ENCODE results near the gene ZBTB47.

ZBTB47 gene

DNA sequence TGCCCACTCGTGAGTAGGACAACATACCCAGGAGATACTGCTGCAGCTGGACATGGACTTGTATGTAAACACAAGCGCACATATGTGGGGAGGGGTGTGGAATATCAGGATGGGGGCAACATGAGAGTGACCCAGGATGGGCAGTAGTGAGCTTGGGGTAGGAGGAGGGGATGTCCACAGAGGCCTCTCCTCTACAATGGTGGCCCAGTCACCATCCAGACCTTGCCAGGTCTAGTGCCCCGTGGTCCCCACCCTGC lies 266 bp upstream of the ZBTB47 start:
- DNase-seq: no peak

DNA sequence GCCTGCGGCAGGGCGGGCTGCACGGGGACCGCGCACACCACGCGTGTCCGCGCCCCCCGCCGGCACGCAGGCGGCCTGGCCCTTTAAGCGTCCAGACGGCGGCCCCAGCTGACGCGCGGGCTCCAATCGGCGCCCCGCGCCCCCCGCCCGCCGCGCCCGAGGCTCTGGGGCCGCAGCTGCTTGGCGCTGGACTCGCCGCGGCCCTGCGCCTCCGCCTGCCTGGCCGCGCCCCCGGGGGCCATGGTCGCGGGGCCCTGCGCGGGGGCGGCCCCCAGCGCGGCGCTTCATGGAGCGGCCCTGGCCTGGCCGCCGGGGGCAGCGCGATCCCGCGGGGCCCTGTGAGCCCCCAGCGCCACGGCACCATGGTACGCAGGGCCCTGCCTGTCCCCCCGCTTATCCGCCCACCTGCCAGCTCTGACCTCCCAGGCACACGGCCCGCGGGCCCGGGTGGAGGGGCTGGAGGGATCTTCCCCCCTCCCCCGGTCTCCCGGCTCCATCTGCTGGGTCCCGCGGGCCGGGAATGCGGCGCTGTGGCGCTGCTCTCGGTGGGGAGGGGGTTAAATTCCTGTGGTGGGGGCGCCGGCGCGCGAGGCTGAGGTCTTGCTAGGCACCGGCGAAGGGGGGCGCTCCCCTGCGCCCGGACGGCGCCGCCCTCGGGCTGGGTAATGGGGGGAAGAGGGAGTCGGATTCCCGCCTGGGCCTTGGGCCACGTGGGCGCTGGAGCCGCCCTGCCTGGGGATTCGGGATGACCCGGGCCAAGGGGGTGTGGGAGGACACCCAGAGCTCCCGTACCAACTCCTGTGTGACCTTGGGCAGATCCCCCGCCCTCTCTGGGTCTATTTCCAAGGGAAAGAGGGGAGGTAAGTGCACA lies 1.1 kb downstream of the ZBTB47 start:
- peak; percentile 73 for DNase-seq

DNA sequence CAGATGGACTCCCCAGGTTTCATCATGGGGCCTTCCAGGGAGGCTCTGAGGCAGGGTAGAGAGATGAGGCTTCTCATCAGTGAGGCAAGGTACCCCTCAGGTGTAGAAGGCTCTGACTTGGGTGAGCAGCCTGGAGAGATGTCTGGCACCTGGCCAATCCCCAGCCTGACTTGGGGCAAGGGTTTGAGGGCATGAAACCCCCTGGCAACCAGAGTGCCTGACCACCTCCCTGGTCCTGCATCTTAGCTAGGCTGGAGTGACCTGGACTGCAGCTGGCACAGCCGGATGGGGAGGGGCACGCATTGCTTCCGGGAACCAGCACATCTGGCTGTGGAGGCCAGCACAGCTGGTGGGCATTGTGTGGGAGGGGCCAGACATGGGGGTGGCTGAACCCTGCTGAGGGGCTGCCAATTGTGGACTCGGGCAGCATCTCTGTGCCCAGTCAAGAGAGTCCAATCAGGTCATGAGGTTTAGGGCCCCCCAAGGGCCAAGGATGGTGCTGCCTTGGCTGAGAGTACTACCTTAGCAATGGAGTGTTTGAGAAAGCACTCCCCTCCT lies 1.9 kb downstream of the ZBTB47 start:
- DNase-seq: no peak

DNA sequence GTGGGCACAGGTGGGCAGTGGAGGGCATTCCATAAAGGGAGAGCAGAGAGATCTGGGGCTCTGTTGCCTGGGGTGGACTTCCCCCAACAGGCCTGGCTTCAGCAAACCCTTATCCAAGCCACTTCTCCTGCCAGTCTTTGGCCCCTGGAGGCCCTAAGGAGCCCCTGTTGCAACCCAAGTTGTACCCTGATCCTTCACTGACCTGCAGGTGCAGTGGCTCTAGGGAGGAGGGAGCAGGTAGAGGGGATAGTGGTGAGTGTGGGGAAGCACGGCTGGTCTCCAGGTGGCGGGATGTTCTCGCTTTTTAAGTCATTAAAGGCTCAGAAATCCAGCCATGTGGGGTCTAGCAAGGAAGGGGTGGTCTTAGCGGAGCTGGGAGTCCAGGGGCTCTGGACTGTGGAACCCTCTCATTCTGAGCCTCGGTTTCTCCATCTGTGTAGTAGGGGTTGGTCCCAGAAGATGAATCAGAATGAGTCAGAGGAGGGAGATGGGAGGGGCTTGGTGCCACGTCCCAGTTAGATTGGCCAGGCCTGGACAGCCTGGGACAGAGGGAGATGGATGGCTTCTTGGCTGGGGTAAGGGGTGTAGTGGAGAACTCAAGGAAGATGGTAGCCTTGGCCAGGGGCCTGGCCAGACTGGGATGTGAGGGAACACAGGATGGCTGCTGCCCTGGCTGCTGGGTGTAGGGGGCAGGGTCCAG lies 2.6 kb downstream of the ZBTB47 start:
- no peak for DNase-seq

DNA sequence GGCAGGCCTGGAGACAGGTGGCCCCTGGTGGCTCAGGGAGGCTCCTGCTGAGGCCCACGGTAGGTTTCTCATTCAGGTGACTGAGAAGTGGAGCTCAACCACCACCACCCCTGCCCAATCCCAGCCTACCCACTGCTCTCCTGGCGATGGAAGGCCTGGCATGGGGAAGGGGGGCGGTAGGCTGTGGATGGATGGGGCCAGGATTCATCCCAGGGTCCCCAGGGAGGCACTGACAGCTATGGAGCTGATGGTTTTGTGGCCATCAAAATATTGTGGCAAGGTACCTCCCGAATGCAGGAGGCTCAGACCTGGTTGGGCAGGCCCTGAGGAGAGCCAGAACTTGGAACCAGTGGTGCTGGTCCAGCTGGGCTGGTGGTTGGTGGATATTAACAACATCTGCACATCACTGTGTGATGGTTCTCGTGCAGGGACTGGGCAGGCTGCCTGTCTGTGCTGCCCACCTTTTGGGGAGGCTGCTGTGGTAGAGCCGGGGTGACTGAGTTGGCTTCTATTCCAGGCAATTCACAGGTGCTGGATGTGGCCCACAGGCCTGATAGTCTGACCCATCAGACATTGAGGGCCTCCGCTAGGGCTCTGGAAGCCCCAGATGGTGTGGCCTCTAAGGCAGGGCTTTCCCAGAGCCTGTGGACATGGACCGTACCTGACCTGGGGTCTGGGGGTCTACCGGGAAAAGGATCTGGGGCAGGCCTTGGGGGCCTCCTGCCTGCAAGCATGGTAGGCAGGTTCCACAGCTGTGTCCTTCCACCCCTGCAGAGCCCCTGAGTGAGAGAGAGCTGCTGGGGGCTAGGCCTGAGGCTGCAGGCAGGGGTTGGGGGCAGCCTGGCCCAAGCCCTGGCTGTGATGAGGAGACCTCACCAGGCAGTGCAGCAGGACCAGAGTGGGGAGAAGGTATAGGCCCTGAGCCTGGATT lies 3.4 kb downstream of the ZBTB47 start:
- DNase-seq: no peak

DNA sequence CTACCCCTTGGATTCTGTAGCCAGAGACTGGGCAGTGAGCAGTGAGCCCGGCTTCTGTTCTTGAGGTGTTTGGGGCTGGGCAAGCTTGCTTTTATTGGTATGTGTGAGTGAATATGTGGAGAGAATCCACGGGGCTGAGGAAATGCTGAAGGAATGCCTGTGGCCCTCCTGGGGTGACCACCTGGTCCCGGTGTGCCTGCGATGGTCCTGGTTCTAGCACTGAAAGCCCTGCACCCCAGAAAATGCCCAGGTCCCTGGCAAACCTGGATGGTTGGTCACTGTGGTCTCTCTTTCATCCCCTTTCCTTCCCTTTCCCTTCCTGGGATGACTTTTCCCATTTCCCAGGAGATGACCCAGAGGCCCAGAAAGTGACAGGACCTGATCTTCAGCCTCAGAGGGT lies 4.2 kb downstream of the ZBTB47 start:
- no peak for DNase-seq

DNA sequence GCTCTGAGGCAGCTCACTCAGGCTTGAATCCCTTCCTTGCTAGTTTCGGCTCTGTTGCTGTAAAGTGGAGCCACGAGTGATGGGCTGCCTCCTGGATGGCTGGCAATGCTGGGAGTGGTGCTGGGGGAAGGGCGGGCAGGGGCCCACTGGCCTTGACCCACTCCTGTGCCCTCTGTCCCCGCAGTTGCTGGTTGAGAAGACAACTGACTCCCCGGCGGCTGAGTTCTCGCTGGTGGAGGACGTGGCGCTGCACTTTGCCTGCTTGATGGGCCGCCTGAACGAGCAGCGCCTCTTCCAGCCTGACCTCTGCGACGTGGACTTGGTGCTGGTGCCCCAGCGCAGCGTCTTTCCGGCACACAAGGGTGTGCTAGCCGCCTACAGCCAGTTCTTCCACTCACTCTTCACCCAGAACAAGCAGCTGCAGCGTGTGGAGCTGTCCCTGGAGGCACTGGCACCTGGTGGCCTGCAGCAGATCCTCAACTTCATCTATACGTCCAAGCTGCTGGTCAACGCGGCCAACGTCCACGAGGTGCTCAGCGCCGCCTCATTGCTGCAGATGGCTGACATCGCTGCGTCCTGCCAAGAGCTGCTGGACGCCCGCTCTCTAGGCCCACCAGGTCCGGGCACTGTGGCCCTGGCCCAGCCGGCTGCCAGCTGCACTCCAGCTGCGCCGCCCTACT lies 4.7 kb downstream of the ZBTB47 start:
- no peak for DNase-seq

DNA sequence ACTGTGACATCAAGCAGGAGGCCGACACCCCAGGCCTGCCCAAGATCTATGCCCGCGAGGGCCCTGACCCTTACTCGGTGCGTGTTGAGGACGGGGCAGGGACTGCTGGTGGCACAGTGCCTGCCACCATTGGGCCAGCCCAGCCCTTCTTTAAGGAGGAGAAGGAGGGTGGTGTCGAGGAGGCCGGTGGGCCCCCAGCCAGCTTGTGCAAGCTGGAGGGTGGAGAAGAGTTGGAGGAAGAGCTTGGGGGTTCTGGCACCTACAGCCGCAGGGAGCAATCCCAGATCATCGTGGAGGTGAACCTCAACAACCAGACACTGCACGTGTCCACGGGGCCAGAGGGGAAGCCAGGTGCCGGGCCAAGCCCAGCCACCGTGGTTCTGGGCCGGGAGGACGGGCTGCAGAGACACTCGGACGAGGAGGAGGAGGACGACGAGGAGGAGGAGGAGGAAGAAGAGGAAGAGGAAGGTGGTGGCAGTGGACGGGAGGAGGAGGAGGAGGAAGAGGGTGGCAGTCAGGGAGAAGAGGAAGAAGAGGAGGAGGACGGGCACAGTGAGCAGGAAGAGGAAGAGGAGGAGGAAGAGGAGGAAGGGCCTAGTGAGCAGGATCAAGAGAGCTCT lies 5.4 kb downstream of the ZBTB47 start:
- DNase-seq: no peak

DNA sequence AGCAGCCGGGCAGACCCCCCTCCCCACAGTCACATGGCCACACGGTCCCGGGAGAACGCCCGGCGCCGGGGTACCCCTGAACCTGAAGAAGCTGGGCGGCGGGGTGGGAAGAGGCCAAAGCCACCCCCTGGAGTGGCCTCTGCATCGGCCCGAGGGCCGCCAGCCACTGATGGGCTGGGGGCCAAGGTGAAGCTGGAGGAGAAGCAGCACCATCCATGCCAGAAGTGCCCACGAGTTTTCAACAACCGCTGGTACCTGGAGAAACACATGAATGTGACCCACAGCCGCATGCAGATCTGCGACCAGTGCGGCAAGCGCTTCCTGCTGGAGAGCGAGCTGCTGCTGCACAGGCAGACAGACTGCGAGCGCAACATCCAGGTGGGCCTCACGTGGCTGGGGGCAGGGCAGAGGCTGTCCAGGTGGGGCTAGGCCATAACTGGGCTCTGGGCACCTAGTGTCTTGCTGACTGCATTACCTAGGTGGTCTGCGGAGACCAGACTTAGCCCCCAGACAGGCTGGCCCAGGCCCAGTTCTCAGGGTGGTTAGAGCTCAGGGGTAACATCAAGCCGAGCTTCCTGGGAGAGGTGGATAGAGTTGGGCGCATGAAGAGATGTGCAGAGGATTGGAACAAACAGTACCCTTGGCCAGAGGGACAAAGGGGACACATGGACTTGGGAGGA lies 6.1 kb downstream of the ZBTB47 start:
- no peak for DNase-seq

DNA sequence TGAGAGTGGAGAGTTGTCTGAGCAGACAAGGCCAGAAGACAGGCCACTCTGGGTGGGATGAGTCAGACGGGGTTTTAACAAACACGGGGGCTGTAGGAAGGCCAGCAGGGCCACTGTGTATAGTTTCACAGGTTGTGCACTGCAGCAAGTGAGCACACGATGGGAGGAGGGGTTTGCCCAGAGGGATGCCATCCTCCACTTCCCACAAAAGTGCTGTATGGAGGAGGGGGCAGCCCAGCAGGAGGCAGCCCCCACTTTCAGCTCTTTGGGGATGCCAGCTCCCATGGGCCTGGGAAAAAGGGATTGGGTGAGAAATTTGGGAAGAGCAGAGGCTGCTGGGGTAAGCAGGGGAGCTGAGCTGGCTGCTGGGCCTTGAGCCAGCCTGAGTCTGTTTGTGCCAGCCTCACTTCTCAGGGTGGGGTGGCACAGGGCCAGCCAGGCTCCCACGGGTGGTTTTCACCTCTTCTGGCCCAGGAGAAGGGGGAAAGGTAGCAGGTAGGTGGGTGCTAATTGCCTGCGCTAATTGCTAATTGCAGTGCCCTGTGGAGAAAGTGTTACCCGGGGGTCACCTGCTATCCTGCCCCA lies 6.7 kb downstream of the ZBTB47 start:
- no peak for DNase-seq

DNA sequence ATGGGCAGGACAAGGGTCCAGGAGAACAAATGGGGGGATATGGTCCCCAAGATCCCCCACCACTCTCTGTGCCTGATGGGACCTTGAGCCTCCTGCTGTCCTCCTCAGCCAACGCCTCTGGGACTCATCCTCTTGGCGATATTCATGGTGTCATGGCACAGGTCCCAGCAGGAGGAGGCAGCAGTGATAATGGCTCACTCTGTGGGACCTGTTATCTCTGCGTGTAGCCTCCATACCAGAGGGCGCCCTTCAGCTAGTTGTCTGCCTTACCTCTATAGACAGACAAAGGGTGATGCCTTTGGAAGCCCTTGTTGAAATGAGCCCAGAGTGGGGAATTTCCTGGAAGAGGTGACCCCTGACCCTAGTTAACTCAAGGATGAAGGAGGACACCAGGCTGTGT lies 7.4 kb downstream of the ZBTB47 start:
- no peak for DNase-seq

DNA sequence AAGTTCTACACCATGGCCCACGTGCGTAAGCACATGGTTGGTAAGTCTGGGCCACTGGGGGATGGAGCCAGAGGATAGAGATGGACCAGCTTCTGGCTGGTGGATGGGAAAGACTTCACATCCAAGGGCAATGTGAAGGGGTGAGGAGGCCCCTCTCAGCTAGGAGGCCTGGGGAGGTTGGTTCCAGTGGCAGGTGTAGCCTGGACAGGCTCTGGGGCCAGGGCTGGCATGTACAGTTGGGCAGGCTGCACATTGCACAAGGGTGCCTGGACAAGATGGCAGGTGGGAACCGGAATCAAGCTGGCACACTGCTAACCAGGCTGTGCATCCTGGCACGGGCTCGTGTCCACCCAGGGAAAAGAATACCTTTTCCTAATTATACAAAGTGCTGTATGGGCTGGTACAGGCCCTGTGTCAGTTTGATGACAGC lies 8.1 kb downstream of the ZBTB47 start:
- DNase-seq: no peak

DNA sequence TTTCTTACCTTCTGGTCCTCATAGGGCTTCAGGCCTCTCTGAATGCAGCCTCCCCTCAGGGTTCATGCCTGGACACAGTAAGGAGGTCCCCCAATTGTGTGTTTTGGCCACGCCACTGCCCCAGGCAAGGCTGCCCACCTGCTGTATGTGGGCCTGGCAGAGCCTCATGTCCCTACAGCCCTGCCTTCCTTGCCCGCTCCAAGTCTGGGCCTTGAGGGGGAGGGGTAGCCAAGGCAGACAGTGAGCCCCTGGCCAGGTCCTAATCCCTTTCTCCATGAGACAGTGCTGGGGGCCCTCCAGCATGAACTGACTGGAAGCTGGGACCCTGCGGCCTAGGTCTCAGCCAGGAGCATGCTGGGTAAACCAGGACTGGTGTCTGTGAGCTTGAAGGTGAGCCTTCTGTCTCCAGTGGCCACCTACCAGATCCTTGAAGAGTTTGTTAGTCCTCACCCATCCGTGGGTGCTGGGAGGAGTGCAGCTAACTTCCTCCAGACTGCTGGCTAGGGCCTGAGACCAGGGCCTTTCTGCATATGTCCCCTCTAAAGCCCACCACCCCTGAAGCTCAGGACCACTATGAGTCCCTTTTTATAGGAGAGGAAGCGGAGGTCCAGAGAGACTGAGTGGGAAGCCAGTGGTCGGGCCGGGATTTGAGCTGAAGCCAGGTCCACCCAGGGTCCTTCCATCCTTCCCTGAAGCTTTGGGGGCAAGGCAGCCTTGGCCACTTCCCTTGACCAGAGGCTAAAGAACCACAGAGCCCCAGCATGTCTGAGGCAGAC lies 8.7 kb downstream of the ZBTB47 start:
- no peak for DNase-seq

DNA sequence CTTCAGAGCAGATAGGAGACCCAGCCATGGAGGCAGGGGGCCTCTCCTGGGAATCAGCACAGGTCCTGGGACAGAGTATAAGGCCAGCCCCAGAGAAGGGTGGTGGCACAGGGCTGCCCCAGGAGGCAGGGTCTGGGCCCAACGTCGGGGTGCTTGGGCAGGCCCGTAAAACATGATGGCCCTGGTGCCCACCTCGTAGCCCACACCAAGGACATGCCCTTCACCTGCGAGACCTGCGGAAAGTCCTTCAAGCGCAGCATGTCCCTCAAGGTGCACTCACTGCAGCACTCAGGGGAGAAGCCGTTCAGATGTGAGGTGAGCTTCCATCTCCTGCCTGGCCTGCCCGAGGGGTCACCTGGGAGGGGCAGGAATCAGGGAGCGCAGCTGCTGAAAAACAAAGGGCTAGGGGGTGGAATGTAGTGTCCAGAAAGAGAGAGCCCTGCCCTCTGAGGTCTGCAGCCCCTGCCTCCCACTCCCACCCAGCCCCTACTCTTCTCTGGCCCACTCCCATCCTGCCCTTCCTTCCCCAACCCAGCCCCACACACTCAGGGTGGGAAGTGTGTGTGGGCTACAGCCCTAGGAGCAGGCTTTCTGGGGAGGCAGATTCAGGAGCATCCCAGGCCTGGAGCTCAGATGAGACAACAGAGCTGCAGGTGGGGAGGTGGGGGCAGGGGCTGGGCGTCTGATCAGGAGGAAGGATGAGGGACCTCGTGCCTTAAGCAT lies 9.5 kb downstream of the ZBTB47 start:
- no peak for DNase-seq

DNA sequence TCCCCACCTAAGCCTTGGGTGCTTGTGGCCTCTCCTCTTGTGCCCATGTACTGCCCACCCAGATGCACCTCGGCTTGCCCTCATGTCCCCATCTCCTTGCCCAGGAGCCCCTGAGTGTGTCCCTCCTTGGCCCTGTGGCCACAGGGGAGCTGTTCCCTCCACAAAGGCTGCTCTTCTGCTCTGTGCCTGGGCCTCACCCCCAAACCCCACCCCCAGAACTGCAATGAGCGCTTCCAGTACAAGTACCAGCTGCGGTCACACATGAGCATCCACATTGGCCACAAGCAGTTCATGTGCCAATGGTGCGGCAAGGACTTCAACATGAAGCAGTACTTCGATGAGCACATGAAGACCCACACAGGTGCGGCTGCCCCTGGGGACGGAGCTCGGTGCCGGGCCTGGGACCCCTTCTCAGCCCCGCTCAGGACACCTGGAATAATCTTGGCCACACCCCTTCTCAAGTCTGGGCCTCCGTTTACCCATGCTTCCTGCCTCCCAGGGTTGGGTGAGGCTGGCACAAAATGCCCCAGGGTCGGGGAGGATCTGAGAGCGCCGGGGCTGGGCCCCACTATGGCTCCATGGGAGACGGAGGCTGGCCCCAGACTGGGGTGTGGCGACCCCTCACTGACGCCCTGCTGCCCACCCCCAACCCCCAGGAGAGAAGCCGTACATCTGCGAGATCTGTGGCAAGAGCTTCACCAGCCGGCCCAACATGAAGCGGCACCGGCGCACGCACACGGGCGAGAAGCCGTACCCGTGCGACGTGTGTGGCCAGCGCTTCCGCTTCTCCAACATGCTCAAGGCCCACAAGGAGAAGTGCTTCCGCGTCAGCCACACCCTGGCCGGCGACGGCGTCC lies 10.3 kb downstream of the ZBTB47 start:
- no peak for DNase-seq

DNA sequence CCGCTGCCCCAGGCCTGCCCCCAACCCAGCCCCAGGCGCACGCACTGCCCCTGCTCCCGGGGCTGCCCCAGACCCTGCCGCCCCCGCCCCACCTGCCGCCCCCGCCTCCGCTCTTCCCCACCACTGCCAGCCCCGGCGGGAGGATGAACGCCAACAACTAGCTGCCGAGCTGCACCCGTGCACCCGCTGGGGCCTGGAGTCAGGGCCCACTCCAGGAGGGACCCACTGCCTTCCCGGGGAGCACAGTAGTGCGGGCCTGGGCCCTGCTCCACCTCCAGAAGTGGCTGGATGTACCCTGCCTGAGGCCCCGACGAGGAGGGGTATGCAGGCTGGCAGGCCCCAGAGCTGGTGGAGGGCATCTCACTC lies 10.9 kb downstream of the ZBTB47 start:
- no peak for DNase-seq

DNA sequence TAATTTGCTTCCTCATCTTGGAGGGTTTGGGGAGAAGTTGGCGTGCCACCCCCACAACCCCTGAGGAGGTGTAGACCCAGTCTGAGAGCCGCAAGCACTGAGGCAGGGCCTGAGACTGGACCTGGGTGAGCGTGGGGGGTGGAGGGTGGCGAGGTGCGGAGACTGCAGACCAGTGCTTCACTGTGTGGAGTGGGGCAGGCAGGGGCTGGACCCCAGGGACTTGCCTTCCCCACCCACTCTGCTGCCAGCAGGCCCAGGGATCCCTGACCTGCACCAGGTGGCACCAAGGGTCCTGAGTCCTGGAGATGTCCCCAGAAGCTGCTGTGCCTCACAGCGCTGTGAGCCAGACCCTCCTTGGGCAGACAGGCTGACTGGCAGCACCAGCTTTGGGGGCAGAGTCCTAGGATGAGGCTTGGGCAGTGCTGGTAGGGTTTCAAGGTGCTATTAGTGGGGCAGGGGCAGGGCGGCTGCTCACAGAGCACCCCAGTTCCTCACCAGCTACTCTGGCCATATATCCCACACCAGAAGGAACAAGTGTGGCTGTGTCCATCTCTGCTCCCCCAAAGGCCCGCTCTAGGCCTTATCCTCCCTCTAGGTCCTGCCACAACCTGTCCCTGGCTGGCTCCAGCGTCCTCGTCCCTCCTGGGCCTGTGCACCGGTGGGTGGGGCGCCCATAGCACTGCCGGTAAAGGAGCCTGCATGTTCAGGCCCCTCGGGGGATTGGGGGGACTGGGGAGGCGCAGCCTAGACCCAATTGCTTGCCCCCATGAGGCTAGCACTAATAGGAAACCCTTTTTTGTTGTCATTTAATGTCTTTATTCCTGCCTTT lies 11.8 kb downstream of the ZBTB47 start:
- DNase-seq: no peak

DNA sequence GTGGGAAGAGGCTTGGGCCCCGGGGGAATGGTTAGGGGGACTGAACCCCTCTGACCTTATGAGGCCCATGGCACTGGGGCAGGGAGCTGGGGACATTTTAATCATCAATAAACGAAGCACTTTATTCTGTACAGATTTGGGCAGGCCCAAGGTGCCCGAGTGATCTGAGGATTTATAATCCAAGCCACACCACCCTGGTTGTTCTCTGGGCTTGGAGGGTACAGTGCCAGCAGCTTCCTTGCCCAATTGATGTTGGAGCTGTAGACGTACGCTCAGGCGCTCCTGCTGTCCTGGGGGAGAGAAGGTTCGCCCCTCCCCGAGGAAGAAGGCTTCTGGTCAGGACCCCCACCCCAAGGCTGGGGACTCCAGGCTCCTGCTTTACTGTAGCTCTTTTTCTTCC lies 12.5 kb downstream of the ZBTB47 start:
- DNase-seq: no peak
